ENCODE data around the gene B4GALT3.
A peak's percentile ranks its signal among the peaks of the same experiment; 100 is the strongest.

B4GALT3 gene

GRCh38 chr1:161198897-161199431 is 21.7 kb upstream of the B4GALT3 start, which contains the start of gene ADAMTS4:
Gene ADAMTS4 (minus strand): TSS chr1:161199054. CDS start chr1:161198627, 427 bp downstream.
- peak within 1 kb of the TSS; percentile 66 for H3K4me3 ChIP-seq (ENCODE audit: control insufficient read depth, low read depth, low read length)
- TF ChIP-seq CTCF (IDR thresholded peaks at IDR 0.05; ENCODE audit: control insufficient read depth, insufficient read depth, low read depth, low read length, missing control alignments), result no peak
- DNase-seq (ENCODE audit: low read depth), result peak; percentile 77

GRCh38 chr1:161198194-161198896 is 21.0 kb upstream of the B4GALT3 start:
- no peak for TF ChIP-seq CTCF (IDR thresholded peaks at IDR 0.05; ENCODE audit: control insufficient read depth, insufficient read depth, low read depth, low read length, missing control alignments)
- peak overlapping the region; percentile 66 for H3K4me3 ChIP-seq (ENCODE audit: control insufficient read depth, low read depth, low read length)
- no peak for DNase-seq (ENCODE audit: low read depth)

- TF ChIP-seq CTCF (IDR thresholded peaks at IDR 0.05; ENCODE audit: control insufficient read depth, insufficient read depth, low read depth, low read length, missing control alignments), result no peak
- H3K4me3 ChIP-seq (ENCODE audit: control insufficient read depth, low read depth, low read length), result peak overlapping the region; percentile 66
Observed at GRCh38 chr1:161197560-161198193, 20.4 kb upstream of the B4GALT3 start.

GRCh38 chr1:161196521-161197451 is 19.5 kb upstream of the B4GALT3 start:
- no peak for TF ChIP-seq CTCF (IDR thresholded peaks at IDR 0.05; ENCODE audit: control insufficient read depth, insufficient read depth, low read depth, low read length, missing control alignments)
- peak; percentile 76 for DNase-seq (ENCODE audit: low read depth)
- peak overlapping the region; percentile 66 for H3K4me3 ChIP-seq (ENCODE audit: control insufficient read depth, low read depth, low read length)

More at GRCh38 chr1:161197560-161198193, 20.4 kb upstream of the B4GALT3 start:
- no peak for DNase-seq (ENCODE audit: low read depth)

GRCh38 chr1:161196111-161196510 is 18.8 kb upstream of the B4GALT3 start:
- H3K4me3 ChIP-seq (ENCODE audit: control insufficient read depth, low read depth, low read length), result no peak overlapping the region; the same call in none of the 2 replicates
- TF ChIP-seq CTCF (IDR thresholded peaks at IDR 0.05; ENCODE audit: control insufficient read depth, insufficient read depth, low read depth, low read length, missing control alignments), result no peak
- DNase-seq (ENCODE audit: low read depth), result no peak

GRCh38 chr1:161195171-161195570 is 17.9 kb upstream of the B4GALT3 start:
- DNase-seq (ENCODE audit: low read depth), result no peak
- no peak overlapping the region for H3K4me3 ChIP-seq (ENCODE audit: control insufficient read depth, low read depth, low read length)
- TF ChIP-seq CTCF (IDR thresholded peaks at IDR 0.05; ENCODE audit: control insufficient read depth, insufficient read depth, low read depth, low read length, missing control alignments), result no peak
